BE2C (cell line): ENCODE data around the gene EDEM3. TPM values are rescaled to one million over a fixed set of nuclear protein-coding genes. Genes with fewer than 3 reads are reported as not detected.

Experiments used
- DNase-seq: peaks from one replicate; pipeline ENCODE4 v3.0.0-alpha.2; 2020
- H3K27me3 ChIP-seq: fragments of 250-450 bp; sonication (Bioruptor Pico); 2 replicates; pipeline ENCODE4 v1.5.1; 2020; ENCODE audit warnings: mild to moderate bottlenecking
- H3K36me3 ChIP-seq: fragments of 250-450 bp; sonication (Bioruptor Pico); 2 replicates; pipeline ENCODE4 v1.5.1; 2020; ENCODE audit warnings: mild to moderate bottlenecking
- H3K4me1 ChIP-seq: fragments of 250-450 bp; sonication (Bioruptor Pico); 2 replicates; pipeline ENCODE4 v1.5.1; 2020
- H3K4me3 ChIP-seq: 2 replicates; pipeline ENCODE4 v1.5.1; 2011; ENCODE audit warnings: low read depth, low read length
- H3K9me3 ChIP-seq: fragments of 250-450 bp; sonication (Bioruptor Pico); 2 replicates; pipeline ENCODE4 v1.5.1; 2020
- polyA plus RNA-seq: library from polyadenylated mRNA; unstranded; fragments of >200 nt; gene quantifications from one replicate; pipeline ENCODE4 v1.2.1, GENCODE V29; 2012; ENCODE audit warnings: low read depth, missing spikeins; ENCODE audit not compliant: insufficient read length, insufficient read depth
- TF ChIP-seq, protein P1 (sequence below): IDR thresholded peaks from 2 replicates; pipeline ENCODE4 v1.5.1; 2012; ENCODE audit warnings: mild to moderate bottlenecking, low read depth, low read length

The EDEM3 gene, protein sequence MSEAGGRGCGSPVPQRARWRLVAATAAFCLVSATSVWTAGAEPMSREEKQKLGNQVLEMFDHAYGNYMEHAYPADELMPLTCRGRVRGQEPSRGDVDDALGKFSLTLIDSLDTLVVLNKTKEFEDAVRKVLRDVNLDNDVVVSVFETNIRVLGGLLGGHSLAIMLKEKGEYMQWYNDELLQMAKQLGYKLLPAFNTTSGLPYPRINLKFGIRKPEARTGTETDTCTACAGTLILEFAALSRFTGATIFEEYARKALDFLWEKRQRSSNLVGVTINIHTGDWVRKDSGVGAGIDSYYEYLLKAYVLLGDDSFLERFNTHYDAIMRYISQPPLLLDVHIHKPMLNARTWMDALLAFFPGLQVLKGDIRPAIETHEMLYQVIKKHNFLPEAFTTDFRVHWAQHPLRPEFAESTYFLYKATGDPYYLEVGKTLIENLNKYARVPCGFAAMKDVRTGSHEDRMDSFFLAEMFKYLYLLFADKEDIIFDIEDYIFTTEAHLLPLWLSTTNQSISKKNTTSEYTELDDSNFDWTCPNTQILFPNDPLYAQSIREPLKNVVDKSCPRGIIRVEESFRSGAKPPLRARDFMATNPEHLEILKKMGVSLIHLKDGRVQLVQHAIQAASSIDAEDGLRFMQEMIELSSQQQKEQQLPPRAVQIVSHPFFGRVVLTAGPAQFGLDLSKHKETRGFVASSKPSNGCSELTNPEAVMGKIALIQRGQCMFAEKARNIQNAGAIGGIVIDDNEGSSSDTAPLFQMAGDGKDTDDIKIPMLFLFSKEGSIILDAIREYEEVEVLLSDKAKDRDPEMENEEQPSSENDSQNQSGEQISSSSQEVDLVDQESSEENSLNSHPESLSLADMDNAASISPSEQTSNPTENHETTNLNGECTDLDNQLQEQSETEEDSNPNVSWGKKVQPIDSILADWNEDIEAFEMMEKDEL
- 32.3 TPM for polyA plus RNA-seq

DNA sequence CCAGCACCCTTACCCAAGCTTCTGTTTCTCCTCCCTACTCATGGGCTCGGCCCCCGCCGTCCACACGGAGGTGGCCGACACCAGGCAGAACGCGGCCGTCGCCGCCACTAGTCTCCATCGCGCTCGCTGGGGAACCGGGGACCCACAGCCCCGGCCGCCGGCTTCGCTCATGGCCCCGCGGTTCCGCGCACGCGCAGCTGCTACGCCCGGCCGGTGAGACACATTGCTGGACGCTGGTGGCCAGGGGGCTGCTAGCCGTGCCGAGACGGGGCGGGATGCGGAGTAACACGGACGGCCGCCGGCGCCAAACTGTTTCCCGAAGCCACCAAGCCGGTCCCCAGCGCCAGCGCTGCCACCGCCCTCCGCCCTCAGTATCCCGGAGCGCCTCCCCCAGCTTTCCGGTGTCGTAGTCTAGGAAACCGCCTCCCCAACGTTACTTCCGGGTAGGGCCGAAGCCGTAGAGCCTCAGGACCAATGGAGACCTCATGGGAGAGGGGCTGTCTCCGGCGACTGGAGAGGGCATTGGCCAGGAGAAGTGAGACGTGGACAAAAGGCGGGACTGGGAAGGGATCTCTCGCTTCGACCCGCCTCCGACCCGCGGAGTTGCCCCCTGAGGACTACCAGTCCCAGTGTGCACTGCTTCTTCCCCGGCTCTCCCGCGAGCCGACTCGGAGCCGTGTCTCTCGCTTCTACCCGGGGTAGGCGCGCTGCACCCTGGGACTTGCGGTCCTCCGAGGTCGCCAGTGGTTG, at the start of gene EDEM3:
Gene EDEM3 (minus strand): TSS at position 383 of the 750 bp plus-strand sequence. CDS start 212 bp downstream, at position 171.
- Histone ChIP-seq H3K9me3 (no peaks in the 10 kb centered on the region), H3K4me1 (no peaks in the 10 kb centered on the region), H3K36me3 (no peaks in the 10 kb centered on the region), H3K4me3 (peak within 1 kb of the TSS; percentile 74), H3K27me3 (no peaks in the 10 kb centered on the region)
- DNase-seq: peak; percentile 99
- TF ChIP-seq, protein P1, sequence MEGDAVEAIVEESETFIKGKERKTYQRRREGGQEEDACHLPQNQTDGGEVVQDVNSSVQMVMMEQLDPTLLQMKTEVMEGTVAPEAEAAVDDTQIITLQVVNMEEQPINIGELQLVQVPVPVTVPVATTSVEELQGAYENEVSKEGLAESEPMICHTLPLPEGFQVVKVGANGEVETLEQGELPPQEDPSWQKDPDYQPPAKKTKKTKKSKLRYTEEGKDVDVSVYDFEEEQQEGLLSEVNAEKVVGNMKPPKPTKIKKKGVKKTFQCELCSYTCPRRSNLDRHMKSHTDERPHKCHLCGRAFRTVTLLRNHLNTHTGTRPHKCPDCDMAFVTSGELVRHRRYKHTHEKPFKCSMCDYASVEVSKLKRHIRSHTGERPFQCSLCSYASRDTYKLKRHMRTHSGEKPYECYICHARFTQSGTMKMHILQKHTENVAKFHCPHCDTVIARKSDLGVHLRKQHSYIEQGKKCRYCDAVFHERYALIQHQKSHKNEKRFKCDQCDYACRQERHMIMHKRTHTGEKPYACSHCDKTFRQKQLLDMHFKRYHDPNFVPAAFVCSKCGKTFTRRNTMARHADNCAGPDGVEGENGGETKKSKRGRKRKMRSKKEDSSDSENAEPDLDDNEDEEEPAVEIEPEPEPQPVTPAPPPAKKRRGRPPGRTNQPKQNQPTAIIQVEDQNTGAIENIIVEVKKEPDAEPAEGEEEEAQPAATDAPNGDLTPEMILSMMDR: no peak

DNA sequence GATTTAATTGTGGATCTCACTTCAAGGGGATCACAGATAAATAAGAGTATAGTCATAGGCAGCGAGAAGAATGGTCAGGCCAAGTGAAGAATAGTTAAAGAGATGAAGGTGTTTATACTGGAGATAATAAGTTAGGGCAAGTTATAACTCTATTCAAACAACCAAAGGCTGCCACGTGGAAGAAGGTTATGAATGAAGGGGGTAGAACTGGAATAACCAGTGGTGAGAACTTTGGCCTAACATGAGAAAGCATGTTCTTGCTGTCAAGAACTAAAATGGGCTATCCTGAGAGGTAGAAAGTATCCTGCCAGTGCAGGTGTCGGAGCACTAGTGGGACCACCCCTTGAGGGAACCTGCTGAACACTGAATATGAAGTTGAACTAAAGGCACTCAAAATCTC, 49.6 kb upstream of the EDEM3 start:
- Histone ChIP-seq H3K9me3 (no peaks in the 10 kb centered on the region), H3K27me3 (no peaks in the 10 kb centered on the region), H3K4me1 (no peaks in the 10 kb centered on the region; the same call in 1 of the 2 replicates), H3K36me3 (no peaks in the 10 kb centered on the region), H3K4me3 (no peak overlapping the region)
- DNase-seq: no peak
- TF ChIP-seq, protein P1: no peak

DNA sequence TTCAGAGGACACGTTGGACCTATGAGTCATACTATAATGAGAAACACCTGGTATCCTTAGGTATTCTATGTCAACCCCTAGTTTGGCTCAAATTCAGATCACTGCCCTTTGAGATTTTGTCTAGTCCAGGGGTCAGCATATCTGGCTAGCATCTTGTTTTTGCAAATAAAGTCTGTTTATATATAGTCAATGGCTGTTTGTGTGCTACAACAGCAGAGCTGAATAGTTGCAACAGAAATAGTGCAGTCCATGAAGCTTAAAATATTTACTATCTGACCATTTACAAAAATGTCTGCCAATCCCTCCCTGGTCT, 48.5 kb upstream of the EDEM3 start:
- no peaks in the 10 kb centered on the region for H3K9me3 ChIP-seq
- H3K4me1 ChIP-seq: no peaks in the 10 kb centered on the region; the same call in 1 of the 2 replicates
- H3K4me3 ChIP-seq: no peak overlapping the region
- no peaks in the 10 kb centered on the region for H3K36me3 ChIP-seq
- no peaks in the 10 kb centered on the region for H3K27me3 ChIP-seq
- TF ChIP-seq, protein P1: no peak
- DNase-seq: no peak

DNA sequence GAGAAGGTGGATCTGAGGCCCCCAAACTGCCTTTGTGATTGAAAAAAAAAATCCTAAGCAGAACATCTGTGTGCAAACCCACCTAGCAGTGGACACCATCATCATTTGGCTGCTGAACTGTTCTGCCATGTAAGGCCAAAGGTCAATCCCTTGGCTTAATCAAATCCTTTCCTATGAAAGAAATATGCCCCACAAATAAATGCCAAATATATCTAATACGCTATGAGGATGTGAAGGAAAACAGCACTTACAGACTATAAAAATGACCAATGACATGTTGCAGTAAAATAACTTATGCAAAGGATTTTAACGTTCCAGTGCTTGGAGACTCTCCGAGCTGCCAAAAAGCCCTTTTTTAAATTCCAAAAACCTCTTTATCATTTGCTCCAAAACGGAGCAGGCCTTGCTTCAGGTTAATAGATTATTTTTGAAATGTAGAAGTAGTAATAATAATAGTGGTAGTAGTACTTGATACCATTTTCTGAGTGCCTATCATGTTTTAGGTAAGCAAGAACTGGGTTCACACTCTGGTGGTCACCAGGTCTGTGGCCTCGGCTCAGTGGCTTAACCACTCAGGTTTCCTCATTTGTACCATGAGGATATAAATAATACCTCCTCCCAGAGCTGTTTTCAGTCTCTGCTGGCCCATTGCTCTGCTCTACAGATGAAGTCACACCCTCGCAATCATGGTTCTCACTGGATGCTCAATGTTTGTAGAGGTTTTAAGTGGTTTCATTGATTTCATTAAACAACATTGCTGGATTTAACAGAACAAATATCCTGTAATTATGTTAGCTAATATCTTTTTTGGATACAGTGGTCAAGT, 47.9 kb upstream of the EDEM3 start:
- Histone ChIP-seq H3K4me1 (no peaks in the 10 kb centered on the region; the same call in 1 of the 2 replicates), H3K9me3 (no peaks in the 10 kb centered on the region), H3K27me3 (no peaks in the 10 kb centered on the region), H3K36me3 (no peaks in the 10 kb centered on the region), H3K4me3 (no peak overlapping the region)
- no peak for DNase-seq
- TF ChIP-seq, protein P1: no peak

DNA sequence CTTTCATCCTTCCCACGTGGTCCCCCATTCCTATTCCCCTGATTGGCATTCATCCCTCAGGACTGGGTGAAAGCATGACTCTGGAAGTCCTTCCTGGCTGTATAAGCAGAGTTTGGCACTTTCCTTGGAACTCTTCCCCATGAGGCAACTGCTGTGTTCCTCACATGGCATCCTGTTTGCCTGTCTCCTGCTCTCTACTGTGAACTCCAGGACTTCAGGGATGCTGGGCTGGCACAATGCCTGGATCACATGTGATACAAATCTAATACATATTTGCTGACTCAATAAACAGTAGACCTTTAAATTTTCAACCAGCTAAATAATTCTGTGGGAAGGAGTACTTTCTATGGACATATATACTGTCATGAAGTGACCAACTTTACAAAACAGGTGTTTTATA, 46.8 kb upstream of the EDEM3 start:
- Histone ChIP-seq H3K4me3 (no peak overlapping the region), H3K27me3 (no peaks in the 10 kb centered on the region), H3K36me3 (no peaks in the 10 kb centered on the region), H3K9me3 (no peaks in the 10 kb centered on the region), H3K4me1 (no peaks in the 10 kb centered on the region; the same call in 1 of the 2 replicates)
- TF ChIP-seq, protein P1: no peak
- no peak for DNase-seq
